ENCODE results near the gene OXCT1.

The OXCT1 gene

DNA sequence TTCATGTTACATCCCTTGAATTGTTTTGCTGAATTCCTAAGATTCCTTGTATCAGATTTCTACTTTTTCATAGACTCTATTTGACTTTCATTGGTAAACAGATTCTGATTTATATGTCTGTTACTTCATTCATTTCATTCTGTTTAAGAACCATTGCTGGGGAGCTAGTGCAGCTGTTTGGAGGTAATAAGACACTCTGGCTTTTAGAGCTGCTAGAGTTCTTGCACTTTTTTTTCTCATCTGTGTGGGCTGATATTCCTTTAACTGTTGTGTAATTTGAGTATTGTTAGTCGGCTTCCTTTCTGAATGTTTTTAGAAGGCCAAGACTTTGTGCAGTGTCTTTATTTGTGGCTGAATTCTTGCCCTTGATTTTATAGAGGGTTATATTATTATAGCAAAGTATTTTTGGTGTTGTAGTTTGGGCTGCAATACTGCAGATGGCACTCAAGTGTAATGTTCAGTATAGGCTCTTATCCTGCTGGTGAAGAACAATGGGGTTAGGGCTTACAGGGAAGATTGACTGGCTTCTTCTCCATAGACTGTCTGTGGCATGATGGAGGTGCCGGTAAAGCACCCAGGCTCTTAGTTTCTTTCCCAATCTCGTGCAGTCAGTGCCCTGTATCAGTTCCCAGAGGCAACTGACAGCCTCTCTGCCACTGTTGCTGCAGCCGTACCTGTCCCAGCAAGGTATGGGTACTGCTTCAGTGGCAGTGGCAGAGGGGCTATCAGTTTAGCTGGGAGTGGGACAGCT is 162.2 kb downstream of the OXCT1 start:
- FAIRE-seq, result no peak

DNA sequence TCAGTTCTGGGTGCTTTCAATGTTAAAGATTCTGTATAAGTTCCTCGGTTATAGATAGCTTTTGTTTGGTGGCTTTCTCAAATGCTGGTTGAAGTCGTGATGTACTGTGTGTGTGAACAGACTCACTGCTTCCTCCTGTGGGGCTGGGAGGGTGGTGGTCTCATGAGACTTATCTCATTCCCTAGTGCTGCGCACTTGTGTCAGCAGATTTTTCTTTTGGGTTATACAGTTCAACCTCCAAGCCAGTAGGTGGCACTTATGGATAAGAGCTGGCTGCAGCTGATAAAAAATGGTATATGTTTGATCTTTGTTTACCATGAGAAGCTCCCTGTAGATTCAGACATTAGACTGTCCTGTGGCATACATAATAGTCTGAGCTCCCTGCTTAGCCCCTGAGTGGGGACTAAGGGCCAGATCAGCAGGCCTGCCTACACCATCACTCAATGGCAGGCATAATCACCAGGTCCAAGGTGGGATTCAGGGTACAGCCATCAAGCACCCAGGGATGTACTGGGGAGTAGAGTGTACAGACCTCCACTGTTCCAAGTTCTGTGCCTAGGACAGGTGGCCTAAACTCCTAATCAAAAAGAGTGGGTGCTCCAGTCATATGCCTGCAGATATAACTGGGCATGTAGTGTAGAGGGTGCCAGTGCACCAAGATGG is 174.2 kb downstream of the OXCT1 start:
- FAIRE-seq, result no peak

DNA sequence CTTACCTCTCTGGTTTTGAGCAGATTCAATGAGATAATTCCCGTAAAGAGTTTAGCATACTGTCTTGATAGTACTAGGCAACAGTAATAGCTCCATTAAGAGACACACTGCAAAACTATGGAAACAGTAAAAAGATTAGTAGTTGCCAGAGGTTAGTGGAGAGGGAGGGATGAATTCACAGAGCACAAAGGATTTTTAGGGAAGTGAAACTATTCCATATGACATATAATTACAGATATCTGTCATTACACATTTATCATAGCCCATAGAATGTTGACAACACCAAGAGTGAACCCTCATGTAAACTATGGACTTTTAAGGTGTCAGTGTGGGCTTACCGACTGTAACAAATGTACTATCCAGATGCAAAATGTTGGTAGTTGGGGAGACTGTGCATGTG is 183.5 kb downstream of the OXCT1 start:
- FAIRE-seq, result no peak

DNA sequence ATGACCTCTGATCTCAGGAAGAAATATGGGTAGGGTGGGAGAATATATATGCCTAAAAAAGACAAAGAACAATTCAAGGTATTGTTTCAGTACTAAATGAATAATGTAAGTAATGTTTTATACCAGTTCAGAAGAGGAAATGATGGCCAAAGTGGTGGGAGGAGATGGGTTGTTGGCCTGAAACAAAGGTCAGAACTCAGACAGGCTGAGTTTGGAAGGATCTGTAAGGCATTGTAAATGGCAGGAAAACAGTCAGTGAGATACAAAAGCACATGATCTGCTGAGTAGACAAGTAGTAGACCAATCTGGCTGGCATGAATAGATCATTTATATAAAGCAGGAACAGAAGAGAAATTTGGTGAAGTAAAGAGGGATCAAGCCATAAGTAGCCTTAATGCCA is 184.0 kb downstream of the OXCT1 start:
- FAIRE-seq, result no peak

DNA sequence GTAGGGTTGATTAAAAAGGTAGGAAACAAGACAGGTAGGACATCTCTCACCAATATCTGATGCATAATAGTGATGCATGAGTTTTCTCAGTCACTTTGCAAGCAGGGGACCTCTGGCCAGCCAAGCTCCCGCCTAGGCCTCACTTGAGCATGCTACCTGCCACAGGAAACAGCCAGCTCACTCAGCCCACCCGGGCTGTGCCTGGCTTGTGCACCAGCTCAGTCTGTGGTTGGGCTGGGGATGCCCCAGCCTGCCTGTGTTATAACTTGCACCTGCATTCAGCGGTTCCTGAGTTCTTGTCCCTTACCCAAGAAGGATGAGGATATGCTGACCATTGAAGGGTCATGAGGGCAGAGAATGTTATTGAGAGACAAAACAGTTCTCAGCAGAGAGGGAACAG is 187.0 kb downstream of the OXCT1 start:
- no peak for FAIRE-seq

DNA sequence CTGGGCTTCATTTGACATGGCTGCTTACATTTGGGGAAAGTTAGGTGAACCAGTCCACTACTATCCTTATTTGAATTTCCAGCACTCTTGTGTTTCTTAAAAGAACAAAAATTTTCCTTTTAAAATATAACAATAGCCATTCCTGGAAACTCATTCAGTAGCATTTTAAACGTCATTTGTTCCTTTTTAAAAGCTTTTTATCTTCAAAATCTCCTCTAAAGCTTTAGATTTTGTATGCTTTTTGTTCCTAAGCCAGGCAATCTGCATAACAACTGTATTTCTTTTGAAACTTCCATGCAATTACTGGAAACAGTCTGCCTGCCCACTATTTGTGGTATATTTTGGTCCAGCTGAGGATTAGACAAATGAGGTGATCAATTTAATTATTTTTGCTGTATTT is 187.6 kb downstream of the OXCT1 start:
- FAIRE-seq, result no peak

DNA sequence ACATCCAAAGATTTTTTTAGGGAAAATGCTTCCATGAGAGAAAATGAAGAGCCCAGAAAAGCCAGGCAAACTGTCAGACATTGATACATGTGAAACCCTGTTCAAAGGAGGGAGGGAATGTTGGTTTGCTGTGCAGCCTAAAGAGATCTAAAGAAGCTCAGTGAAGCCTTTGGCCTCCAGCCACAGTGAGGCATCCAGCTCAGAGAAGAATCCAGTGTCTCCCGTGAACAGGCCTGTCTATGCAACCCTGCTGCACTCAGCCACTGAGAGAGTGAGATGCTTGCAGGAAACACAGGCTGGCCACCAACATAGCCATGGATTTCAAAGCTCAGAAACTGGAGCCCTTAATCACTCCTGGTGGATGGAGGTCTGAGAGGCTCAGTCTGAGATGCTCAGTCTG is 188.4 kb downstream of the OXCT1 start:
- no peak for FAIRE-seq
